ENCODE measurements around the gene DNAH11. TPM values are rescaled to one million over a fixed set of nuclear protein-coding genes. Genes with fewer than 3 reads are reported as not detected.
"Not testable (repeated sequence)": the region's sequence is repeated elsewhere in the genome, so short reads cannot be mapped to it uniquely, and the experiment has no call there.

Gene DNAH11
- total RNA-seq, 6 experiments from 2014 or later = 0.17 to 5.5 (median 1.2) TPM

DNA sequence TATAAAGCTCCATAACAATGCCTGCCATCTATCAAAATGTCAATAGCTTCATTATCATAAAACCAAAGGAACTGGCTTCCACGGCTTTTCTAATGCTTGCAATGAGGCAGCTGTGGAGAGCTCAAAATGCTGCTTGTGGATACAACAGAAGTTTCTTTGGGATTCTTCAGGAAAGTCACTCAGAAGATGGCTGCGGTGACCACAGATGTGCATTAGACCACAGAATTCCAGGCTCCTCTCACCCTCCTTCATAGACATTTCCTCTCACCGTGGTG lies 325.7 kb downstream of the DNAH11 start:
- 66% methylated on average over 3 of the region's 3 CpGs for WGBS (ENCODE audit: insufficient coverage, low coverage, low lambda C conversion rate, missing lambda C conversion rate)
- intact Hi-C loops (cut with DNase I) = no loop called here
- H3K4me1 ChIP-seq = no peaks in the 10 kb centered on the region
- H3K27ac ChIP-seq = no peak overlapping the region
- no peaks in the 10 kb centered on the region for H3K9me3 ChIP-seq
- TF ChIP-seq, protein P1, sequence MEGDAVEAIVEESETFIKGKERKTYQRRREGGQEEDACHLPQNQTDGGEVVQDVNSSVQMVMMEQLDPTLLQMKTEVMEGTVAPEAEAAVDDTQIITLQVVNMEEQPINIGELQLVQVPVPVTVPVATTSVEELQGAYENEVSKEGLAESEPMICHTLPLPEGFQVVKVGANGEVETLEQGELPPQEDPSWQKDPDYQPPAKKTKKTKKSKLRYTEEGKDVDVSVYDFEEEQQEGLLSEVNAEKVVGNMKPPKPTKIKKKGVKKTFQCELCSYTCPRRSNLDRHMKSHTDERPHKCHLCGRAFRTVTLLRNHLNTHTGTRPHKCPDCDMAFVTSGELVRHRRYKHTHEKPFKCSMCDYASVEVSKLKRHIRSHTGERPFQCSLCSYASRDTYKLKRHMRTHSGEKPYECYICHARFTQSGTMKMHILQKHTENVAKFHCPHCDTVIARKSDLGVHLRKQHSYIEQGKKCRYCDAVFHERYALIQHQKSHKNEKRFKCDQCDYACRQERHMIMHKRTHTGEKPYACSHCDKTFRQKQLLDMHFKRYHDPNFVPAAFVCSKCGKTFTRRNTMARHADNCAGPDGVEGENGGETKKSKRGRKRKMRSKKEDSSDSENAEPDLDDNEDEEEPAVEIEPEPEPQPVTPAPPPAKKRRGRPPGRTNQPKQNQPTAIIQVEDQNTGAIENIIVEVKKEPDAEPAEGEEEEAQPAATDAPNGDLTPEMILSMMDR (IDR thresholded peaks at IDR 0.05) = no peak
- no peak for TF ChIP-seq POLR2A (IDR thresholded peaks at IDR 0.05)
- no peak for ATAC-seq
- H3K4me3 ChIP-seq = no peak overlapping the region
- no peaks in the 10 kb centered on the region for H3K36me3 ChIP-seq
- DNase-seq = no peak
- H3K27me3 ChIP-seq = no peaks in the 10 kb centered on the region

DNA sequence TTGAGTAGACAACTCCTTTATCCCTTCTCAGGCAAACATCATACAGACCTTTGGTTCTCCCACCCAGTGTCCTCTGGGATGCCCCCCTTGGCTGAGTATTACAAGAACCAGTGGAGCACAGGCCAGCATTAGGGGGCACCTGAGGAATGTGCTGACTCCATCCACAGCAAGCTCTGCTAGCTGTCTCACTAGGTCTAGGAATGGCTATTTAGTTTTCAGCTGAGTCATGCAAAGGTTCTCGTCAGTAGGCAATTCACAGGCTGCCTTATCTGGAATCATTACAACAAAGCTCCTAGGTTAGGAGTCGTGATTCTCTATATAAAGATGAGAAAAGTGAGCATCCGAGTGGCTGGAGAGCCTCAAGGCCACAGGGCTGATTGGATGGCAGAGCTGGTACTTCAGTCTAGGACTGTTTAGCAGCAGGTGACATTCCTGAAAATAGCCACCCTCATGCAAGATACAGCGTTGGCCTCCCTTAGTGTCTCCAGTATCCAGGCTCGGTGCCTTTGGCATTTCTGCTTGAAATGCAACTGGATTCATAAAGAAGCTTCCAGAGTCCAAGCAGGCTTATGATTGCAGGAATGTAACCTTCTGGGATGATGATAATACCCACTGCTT lies 327.1 kb downstream of the DNAH11 start:
- TF ChIP-seq, protein P1 (IDR thresholded peaks at IDR 0.05) = no peak
- TF ChIP-seq POLR2A (IDR thresholded peaks at IDR 0.05) = no peak
- H3K27me3 ChIP-seq = no peaks in the 10 kb centered on the region
- DNase-seq (no peak), ATAC-seq (no peak)
- no peaks in the 10 kb centered on the region for H3K36me3 ChIP-seq
- WGBS (ENCODE audit: insufficient coverage, low coverage, low lambda C conversion rate, missing lambda C conversion rate) = 52% methylated on average over 5 of the region's 5 CpGs
- intact Hi-C loops (cut with DNase I) = no loop called here
- H3K27ac ChIP-seq = no peak overlapping the region
- no peaks in the 10 kb centered on the region for H3K4me1 ChIP-seq
- no peaks in the 10 kb centered on the region for H3K9me3 ChIP-seq
- no peak overlapping the region for H3K4me3 ChIP-seq

DNA sequence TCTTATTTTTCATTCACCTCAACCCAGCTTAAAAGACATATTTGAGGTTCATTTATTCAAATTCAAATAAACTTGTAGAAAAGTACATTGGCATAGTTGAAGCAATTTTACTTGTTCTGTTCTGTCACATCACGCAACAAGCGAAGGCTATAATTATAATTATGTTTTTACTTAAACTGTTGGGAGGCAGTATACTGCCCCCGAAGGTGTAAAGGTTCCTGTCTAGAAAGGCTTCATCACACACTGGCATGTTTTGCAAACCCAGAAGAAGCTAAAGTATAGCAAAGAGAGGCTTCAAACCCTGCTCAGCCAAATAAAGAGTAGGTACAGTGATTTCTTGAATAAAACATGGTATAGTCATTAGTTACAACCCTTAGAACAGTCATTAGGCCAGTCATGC lies 340.2 kb downstream of the DNAH11 start:
- no peak for TF ChIP-seq POLR2A (IDR thresholded peaks at IDR 0.05)
- TF ChIP-seq, protein P1 (IDR thresholded peaks at IDR 0.05) = no peak
- no peak overlapping the region for H3K27ac ChIP-seq
- H3K36me3 ChIP-seq = no peaks in the 10 kb centered on the region
- ATAC-seq (no peak), DNase-seq (no peak)
- intact Hi-C loops (cut with DNase I) = no loop called here
- no peaks in the 10 kb centered on the region for H3K9me3 ChIP-seq
- H3K4me3 ChIP-seq = no peak overlapping the region
- H3K4me1 ChIP-seq = no peaks in the 10 kb centered on the region
- H3K27me3 ChIP-seq = no peaks in the 10 kb centered on the region
- WGBS (ENCODE audit: insufficient coverage, low coverage, low lambda C conversion rate, missing lambda C conversion rate) = 91% methylated on average over 3 of the region's 3 CpGs

DNA sequence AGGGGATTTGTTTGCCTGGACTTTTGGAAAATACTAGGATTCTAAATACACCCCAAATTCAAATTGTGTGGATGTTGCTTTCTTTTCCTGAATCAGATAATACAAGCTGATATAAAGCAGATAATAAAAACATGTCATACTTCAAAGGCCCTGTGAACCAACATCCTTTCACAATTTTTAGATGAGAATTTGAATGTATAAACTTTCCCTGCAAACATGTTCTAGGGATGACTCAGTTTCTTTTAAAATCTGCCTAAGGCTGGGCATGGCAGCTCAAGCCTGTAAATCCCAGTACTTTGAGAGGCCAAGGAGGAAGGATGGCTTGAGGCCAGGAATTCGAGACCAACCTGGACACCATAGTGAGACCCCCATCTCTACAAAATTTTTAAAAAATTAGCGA lies 340.7 kb downstream of the DNAH11 start:
- H3K36me3 ChIP-seq; ATAC-seq; intact Hi-C loops (cut with DNase I); H3K4me1 ChIP-seq; H3K27me3 ChIP-seq; H3K4me3 ChIP-seq; H3K9me3 ChIP-seq; H3K27ac ChIP-seq; DNase-seq: not testable (repeated sequence)
- WGBS (ENCODE audit: insufficient coverage, low coverage, low lambda C conversion rate, missing lambda C conversion rate) = 88% methylated on average over 1 of the region's 2 CpGs

DNA sequence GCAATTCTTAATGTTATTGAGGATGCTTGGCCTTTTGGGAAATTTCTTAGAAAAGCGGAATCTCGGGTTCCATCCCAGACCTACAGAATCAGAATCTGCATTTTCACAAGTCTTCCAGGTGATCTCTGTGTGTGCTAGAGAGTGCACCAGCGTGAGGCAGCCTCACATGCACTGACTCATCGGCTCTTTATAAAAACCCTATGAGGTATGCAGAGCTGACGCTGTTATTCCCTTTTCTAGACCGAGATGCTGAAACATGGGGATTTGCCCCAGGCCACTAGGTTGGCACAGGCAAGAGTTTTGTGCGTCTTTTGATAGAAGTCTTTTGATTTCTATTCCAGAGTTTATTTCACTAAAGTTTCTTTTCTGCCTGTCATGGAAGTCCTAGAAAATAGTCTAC lies 341.7 kb downstream of the DNAH11 start:
- intact Hi-C loops (cut with DNase I) = no loop called here
- Histone ChIP-seq H3K27me3 (no peaks in the 10 kb centered on the region), H3K9me3 (no peaks in the 10 kb centered on the region), H3K4me3 (no peak overlapping the region), H3K36me3 (no peaks in the 10 kb centered on the region), H3K27ac (no peak overlapping the region), H3K4me1 (no peaks in the 10 kb centered on the region)
- WGBS (ENCODE audit: insufficient coverage, low coverage, low lambda C conversion rate, missing lambda C conversion rate) = 89% methylated on average over 6 of the region's 7 CpGs
- no peak for DNase-seq
- no peak for TF ChIP-seq POLR2A (IDR thresholded peaks at IDR 0.05)
- TF ChIP-seq, protein P1 (IDR thresholded peaks at IDR 0.05) = no peak
- ATAC-seq = no peak
